ENCODE results near the gene IL31RA. TPM values are rescaled to one million over a fixed set of nuclear protein-coding genes. Genes with fewer than 3 reads are reported as not detected.

Gene IL31RA
- total and polyA plus RNA-seq, 2 experiments from 2014 or later: not detected

DNA sequence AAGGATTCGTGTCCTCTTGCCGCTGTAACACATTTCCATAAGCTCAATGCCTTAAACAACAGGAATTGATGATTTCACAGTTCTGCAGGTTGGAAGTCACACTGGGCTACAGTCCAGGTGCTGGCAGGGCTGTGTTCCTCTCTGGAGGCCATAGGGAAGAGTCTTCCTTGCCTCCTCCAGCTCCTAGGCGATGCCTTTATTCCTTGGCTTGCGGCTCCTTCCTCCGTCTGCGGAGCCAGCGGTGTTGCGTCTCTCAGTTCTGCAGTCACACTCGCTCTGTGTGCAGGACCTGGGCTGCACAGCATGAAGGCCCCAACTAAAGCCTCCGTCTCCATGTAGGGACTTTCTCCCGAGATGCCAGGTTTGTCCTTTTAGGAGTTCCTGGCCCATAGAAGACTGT lies 73.6 kb downstream of the IL31RA start:
- no peaks in the 10 kb centered on the region for H3K9me3 ChIP-seq (ENCODE audit: low read depth)
- H3K36me3 ChIP-seq: no peaks in the 10 kb centered on the region
- TF ChIP-seq, protein P1, sequence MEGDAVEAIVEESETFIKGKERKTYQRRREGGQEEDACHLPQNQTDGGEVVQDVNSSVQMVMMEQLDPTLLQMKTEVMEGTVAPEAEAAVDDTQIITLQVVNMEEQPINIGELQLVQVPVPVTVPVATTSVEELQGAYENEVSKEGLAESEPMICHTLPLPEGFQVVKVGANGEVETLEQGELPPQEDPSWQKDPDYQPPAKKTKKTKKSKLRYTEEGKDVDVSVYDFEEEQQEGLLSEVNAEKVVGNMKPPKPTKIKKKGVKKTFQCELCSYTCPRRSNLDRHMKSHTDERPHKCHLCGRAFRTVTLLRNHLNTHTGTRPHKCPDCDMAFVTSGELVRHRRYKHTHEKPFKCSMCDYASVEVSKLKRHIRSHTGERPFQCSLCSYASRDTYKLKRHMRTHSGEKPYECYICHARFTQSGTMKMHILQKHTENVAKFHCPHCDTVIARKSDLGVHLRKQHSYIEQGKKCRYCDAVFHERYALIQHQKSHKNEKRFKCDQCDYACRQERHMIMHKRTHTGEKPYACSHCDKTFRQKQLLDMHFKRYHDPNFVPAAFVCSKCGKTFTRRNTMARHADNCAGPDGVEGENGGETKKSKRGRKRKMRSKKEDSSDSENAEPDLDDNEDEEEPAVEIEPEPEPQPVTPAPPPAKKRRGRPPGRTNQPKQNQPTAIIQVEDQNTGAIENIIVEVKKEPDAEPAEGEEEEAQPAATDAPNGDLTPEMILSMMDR (IDR thresholded peaks at IDR 0.05; ENCODE audit: low read depth, low read length): no peak
- no peak for DNase-seq (ENCODE audit: low read depth in 1 of 2, low spot score in 1 of 2)
- no peak overlapping the region for H3K27ac ChIP-seq
- H3K27me3 ChIP-seq: no peaks in the 10 kb centered on the region
- no peak overlapping the region for H3K4me3 ChIP-seq
- H3K4me1 ChIP-seq (ENCODE audit: low read depth): no peaks in the 10 kb centered on the region

DNA sequence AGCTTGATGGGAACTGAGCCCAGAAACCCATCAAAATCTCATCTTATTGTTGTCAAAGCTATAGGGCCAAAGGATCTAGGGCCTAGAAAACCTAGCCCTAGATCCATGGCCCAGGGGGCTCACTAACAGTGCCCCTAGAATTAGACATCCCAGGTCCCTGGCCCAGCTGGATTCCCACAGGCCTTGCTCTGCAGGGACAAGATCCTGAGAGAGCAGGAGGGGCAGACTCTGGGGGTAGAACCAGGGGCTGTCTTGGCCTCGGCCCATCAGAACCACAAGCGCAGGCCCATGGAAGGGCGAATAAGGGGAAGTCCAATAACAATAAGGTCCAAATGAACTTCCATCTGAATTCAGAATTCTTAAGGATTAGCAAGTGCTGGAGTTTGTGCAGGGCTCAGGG lies 74.0 kb downstream of the IL31RA start:
- H3K36me3 ChIP-seq: no peaks in the 10 kb centered on the region
- no peak overlapping the region for H3K4me3 ChIP-seq
- no peaks in the 10 kb centered on the region for H3K9me3 ChIP-seq (ENCODE audit: low read depth)
- no peaks in the 10 kb centered on the region for H3K4me1 ChIP-seq (ENCODE audit: low read depth)
- TF ChIP-seq, protein P1 (IDR thresholded peaks at IDR 0.05; ENCODE audit: low read depth, low read length): no peak
- no peak overlapping the region for H3K27ac ChIP-seq
- no peaks in the 10 kb centered on the region for H3K27me3 ChIP-seq
- no peak for DNase-seq (ENCODE audit: low read depth in 1 of 2, low spot score in 1 of 2)

DNA sequence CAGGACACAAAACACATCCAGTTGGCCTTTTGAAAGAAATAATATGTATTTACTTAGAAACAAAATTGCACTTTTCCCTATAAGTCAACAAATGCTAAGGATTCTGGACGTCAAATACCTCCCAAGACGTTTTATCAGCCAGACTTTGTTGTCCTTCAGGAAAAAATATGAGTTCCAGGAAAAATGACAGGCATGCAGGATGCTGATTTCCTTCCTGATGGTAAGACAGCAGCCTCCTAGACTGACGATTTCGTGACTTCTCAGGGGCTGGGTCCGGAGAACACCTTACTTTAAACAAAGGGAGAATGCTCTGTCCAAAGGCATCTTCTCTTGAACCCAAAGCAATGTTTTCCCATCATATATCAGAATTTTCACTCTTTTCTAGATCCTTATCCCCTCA lies 74.6 kb downstream of the IL31RA start:
- Histone ChIP-seq H3K27me3 (no peaks in the 10 kb centered on the region), H3K9me3 (ENCODE audit: low read depth) (no peaks in the 10 kb centered on the region), H3K4me3 (no peak overlapping the region), H3K27ac (no peak overlapping the region), H3K36me3 (no peaks in the 10 kb centered on the region), H3K4me1 (ENCODE audit: low read depth) (no peaks in the 10 kb centered on the region)
- TF ChIP-seq, protein P1 (IDR thresholded peaks at IDR 0.05; ENCODE audit: low read depth, low read length): no peak
- DNase-seq (ENCODE audit: low read depth in 1 of 2, low spot score in 1 of 2): no peak

DNA sequence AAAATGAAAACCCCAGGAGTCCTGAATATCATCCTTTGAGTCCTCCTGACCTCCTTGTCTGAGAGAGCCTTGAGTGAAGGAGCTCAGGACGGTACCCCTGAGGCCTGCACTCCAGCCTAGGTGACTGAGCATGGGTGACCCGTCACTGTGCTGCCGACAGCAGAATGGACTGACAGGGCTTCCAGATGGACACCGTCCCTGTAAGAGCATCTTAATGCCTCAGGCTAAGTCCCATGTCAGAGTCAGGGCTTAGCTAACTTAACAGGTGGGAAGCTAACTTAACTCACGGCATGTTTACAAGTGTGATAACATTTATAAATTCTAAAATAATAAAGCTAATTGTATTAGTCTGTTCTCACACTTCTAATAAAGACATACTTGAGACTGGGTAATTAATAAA lies 75.3 kb downstream of the IL31RA start:
- H3K4me1 ChIP-seq (ENCODE audit: low read depth): no peaks in the 10 kb centered on the region
- DNase-seq (ENCODE audit: low read depth in 1 of 2, low spot score in 1 of 2): no peak
- H3K36me3 ChIP-seq: no peaks in the 10 kb centered on the region
- H3K27me3 ChIP-seq: no peaks in the 10 kb centered on the region
- H3K27ac ChIP-seq: no peak overlapping the region
- no peak overlapping the region for H3K4me3 ChIP-seq
- TF ChIP-seq, protein P1 (IDR thresholded peaks at IDR 0.05; ENCODE audit: low read depth, low read length): no peak
- no peaks in the 10 kb centered on the region for H3K9me3 ChIP-seq (ENCODE audit: low read depth)

DNA sequence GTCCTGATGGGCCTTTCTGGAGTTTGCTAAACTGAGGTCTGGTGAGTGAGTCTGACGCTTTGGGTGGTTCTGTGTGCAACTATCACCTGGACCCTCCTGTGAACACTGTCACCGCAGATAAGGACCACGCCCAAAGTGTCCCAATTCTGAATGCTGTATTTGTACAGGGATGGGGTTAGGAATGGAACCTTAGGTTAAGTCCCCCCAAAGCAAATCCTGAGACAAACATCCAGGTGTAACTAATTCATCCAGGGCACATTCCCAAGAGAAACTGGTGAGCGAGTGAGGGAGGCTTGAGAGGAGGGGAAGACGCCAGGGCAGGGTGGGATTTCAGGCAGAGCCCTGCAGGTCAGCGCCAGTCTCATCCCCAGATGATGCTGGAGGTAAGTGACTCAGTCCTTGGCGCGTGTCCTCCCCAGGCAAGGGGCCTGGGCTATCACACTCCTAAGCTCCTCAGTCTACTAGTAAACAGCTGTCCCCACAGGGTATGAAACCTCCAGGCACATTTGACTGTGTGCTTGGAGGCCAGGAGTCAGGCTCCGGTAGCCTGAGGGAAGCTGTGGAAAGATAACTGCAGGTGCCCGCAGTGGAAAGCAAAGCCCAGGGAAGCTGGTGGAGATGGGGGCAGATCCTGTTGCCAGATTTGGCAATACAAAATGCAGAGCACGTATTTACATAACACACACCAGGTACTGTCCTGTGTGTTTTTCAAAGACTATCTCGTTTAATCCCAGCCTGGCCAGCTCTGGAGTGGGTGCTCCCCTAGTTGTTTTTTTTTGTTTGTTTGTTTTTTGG lies 76.9 kb downstream of the IL31RA start:
- no peak for DNase-seq (ENCODE audit: low read depth in 1 of 2, low spot score in 1 of 2)
- no peaks in the 10 kb centered on the region for H3K4me1 ChIP-seq (ENCODE audit: low read depth)
- H3K27ac ChIP-seq: no peak overlapping the region
- TF ChIP-seq, protein P1 (IDR thresholded peaks at IDR 0.05; ENCODE audit: low read depth, low read length): no peak
- H3K4me3 ChIP-seq: no peak overlapping the region
- no peaks in the 10 kb centered on the region for H3K36me3 ChIP-seq
- no peaks in the 10 kb centered on the region for H3K9me3 ChIP-seq (ENCODE audit: low read depth)
- H3K27me3 ChIP-seq: no peaks in the 10 kb centered on the region
